Measurements from ENCODE around the gene MT1E.

- TF ChIP-seq, protein P1, sequence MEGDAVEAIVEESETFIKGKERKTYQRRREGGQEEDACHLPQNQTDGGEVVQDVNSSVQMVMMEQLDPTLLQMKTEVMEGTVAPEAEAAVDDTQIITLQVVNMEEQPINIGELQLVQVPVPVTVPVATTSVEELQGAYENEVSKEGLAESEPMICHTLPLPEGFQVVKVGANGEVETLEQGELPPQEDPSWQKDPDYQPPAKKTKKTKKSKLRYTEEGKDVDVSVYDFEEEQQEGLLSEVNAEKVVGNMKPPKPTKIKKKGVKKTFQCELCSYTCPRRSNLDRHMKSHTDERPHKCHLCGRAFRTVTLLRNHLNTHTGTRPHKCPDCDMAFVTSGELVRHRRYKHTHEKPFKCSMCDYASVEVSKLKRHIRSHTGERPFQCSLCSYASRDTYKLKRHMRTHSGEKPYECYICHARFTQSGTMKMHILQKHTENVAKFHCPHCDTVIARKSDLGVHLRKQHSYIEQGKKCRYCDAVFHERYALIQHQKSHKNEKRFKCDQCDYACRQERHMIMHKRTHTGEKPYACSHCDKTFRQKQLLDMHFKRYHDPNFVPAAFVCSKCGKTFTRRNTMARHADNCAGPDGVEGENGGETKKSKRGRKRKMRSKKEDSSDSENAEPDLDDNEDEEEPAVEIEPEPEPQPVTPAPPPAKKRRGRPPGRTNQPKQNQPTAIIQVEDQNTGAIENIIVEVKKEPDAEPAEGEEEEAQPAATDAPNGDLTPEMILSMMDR (IDR thresholded peaks at IDR 0.05; ENCODE audit: low read depth, low read length): no peak
- no peak for TF ChIP-seq EZH2phosphoT487 (IDR thresholded peaks at IDR 0.05; ENCODE audit: low read depth)
Observed at GRCh38 chr16:56618138-56618537, 7.4 kb upstream of the MT1E start.
